Activated CD4-positive, CD25-positive, alpha-beta regulatory T cell treated with anti-CD3 and anti-CD28 coated beads, Interleukin-2, amount 50 U/mL, for 16 hours (primary cell): ENCODE results near the gene MFAP4.

Experiments
- DNase-seq: peaks from one replicate; pipeline ENCODE4 v3.0.0-alpha.2; 2020; ENCODE audit warnings: low read depth, low spot score

The MFAP4 gene

GRCh38 chr17:19385521-19385983 lies 1.4 kb downstream of the MFAP4 start:
- DNase-seq = no peak

GRCh38 chr17:19384723-19385391 lies 2.1 kb downstream of the MFAP4 start:
- no peak for DNase-seq

- DNase-seq = no peak
These were observed 3.1 kb downstream of the MFAP4 start for GRCh38 chr17:19383681-19384470.

- no peak for DNase-seq
These were observed 4.2 kb downstream of the MFAP4 start for GRCh38 chr17:19382531-19383444.

- no peak for DNase-seq
These were observed 5.1 kb downstream of the MFAP4 start for GRCh38 chr17:19381741-19382444.

- no peak for DNase-seq
These were observed 5.6 kb downstream of the MFAP4 start for GRCh38 chr17:19381361-19381740.

GRCh38 chr17:19380481-19381301 lies 6.3 kb downstream of the MFAP4 start:
- DNase-seq = no peak

GRCh38 chr17:19379361-19380065 lies 7.5 kb downstream of the MFAP4 start:
- no peak for DNase-seq

GRCh38 chr17:19378416-19379360 lies 8.3 kb downstream of the MFAP4 start, which contains the start of gene MAPK7:
Gene MAPK7, plus strand, starts transcription at chr17:19378498. Its CDS starts 403 bp downstream, at chr17:19378901.
- DNase-seq = no peak

- peak; percentile 88 for DNase-seq
These were observed 9.2 kb downstream of the MFAP4 start for GRCh38 chr17:19377602-19378415.

GRCh38 chr17:19376811-19377210 lies 10.2 kb downstream of the MFAP4 start:
- DNase-seq = no peak

- DNase-seq = no peak
These were observed 11.3 kb downstream of the MFAP4 start for GRCh38 chr17:19375732-19376131.

- DNase-seq = no peak
These were observed 12.9 kb downstream of the MFAP4 start for GRCh38 chr17:19374136-19374535.

GRCh38 chr17:19372866-19373504 lies 14.0 kb downstream of the MFAP4 start:
- no peak for DNase-seq

GRCh38 chr17:19372439-19372838 lies 14.6 kb downstream of the MFAP4 start:
- DNase-seq = no peak

- no peak for DNase-seq
These were observed 15.0 kb downstream of the MFAP4 start for GRCh38 chr17:19372011-19372370.

GRCh38 chr17:19371259-19372010 lies 15.6 kb downstream of the MFAP4 start:
- DNase-seq = no peak
